ENCODE measurements around the gene PRC1.

Gene PRC1

DNA sequence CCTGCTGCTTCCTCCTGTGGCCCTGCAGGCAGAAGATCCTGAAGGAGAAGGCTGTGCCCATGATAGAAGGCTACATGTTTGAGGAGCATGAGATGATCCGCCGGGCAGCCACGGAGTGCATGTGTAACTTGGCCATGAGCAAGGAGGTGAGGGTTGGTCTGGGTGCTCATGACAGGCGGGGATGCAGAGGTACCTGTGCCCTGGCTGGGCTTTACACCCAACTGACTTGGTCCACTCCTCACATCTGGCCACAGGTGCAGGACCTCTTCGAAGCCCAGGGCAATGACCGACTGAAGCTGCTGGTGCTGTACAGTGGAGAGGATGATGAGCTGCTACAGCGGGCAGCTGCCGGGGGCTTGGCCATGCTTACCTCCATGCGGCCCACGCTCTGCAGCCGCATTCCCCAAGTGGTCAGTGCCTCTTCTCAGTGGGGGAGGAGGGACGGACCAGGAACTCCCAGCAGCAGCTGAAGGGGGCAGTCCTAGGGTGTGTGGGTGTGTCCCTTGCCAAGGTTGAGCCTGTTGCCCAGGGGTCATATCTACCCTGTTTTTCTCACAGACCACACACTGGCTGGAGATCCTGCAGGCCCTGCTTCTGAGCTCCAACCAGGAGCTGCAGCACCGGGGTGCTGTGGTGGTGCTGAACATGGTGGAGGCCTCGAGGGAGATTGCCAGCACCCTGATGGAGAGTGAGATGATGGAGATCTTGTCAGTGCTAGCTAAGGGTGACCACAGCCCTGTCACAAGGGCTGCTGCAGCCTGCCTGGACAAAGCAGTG, 41.2 kb downstream of the PRC1 start:
- no peak for DNase-seq (ENCODE audit: low read depth)
- H3K4me3 ChIP-seq (ENCODE audit: low read length), result no peak overlapping the region
- TF ChIP-seq, protein P1, sequence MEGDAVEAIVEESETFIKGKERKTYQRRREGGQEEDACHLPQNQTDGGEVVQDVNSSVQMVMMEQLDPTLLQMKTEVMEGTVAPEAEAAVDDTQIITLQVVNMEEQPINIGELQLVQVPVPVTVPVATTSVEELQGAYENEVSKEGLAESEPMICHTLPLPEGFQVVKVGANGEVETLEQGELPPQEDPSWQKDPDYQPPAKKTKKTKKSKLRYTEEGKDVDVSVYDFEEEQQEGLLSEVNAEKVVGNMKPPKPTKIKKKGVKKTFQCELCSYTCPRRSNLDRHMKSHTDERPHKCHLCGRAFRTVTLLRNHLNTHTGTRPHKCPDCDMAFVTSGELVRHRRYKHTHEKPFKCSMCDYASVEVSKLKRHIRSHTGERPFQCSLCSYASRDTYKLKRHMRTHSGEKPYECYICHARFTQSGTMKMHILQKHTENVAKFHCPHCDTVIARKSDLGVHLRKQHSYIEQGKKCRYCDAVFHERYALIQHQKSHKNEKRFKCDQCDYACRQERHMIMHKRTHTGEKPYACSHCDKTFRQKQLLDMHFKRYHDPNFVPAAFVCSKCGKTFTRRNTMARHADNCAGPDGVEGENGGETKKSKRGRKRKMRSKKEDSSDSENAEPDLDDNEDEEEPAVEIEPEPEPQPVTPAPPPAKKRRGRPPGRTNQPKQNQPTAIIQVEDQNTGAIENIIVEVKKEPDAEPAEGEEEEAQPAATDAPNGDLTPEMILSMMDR (IDR thresholded peaks at IDR 0.05; ENCODE audit: insufficient read depth, low read depth, low read length, missing control alignments), result no peak

DNA sequence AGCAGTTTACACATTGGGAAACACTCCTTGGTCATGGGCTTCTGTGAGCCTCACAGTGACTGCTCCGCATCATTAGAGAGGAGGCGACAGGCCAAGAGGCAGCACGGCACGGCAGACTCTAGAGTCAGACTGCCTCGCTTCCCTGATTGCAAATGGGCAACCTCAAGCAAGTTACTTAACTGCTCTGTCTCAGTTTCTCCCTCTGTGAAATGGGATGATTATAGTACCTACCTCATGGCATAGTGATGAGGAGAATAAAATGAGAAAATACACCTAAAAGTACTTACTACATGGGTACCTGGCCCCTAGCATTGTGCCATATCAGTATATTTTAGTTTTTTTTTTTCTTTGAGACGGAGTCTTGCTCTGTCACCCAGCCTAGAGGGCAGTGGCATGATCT, 43.7 kb downstream of the PRC1 start:
- no peak overlapping the region for H3K4me3 ChIP-seq (ENCODE audit: low read length)
- no peak for DNase-seq (ENCODE audit: low read depth)
- TF ChIP-seq, protein P1 (IDR thresholded peaks at IDR 0.05; ENCODE audit: insufficient read depth, low read depth, low read length, missing control alignments), result no peak

DNA sequence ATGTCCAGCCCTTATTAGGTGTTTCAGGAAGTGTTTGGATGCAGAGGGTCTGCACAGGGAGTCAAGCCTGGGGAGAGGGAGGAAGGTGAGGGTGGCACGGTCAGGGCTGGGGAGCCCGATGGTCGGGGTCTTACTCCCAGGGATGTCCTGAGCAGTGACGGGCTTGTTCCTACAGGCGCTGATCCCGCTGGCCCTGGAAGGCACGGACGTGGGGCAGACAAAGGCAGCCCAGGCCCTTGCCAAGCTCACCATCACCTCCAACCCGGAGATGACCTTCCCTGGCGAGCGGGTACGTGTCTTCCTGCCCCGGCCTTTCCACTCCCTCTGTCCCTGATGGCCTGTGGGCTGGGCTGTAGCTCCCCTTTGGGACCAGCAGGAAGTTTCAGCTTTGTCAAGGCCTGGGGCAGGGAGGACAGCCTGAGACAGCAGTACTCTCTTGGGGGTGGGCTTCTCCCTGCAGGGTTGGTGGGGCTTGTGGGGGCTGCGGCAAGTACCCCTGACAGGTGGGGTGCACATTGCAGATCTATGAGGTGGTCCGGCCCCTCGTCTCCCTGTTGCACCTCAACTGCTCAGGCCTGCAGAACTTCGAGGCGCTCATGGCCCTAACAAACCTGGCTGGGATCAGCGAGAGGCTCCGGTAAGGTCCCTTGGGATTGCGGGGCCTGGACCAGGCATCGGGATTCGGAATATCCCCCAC, 44.2 kb downstream of the PRC1 start:
- no peak for DNase-seq (ENCODE audit: low read depth)
- TF ChIP-seq, protein P1 (IDR thresholded peaks at IDR 0.05; ENCODE audit: insufficient read depth, low read depth, low read length, missing control alignments), result no peak
- no peak overlapping the region for H3K4me3 ChIP-seq (ENCODE audit: low read length)

DNA sequence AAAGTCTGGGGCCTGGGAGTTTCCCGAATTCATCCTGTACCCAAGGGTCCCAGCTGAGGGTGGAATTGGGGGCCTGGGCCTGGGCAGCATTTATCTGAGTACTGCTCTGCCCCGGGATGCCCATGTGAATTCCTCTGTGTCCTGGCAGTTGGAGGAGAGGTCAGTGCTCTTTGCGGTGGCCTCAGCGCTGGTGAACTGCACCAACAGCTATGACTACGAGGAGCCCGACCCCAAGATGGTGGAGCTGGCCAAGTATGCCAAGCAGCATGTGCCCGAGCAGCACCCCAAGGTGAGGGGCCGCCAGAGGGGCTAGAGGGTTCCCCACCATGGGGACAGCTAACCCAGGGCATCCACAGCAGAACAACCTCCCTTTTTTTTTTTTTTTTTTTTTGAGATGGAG, 45.8 kb downstream of the PRC1 start:
- no peak overlapping the region for H3K4me3 ChIP-seq (ENCODE audit: low read length)
- no peak for DNase-seq (ENCODE audit: low read depth)

DNA sequence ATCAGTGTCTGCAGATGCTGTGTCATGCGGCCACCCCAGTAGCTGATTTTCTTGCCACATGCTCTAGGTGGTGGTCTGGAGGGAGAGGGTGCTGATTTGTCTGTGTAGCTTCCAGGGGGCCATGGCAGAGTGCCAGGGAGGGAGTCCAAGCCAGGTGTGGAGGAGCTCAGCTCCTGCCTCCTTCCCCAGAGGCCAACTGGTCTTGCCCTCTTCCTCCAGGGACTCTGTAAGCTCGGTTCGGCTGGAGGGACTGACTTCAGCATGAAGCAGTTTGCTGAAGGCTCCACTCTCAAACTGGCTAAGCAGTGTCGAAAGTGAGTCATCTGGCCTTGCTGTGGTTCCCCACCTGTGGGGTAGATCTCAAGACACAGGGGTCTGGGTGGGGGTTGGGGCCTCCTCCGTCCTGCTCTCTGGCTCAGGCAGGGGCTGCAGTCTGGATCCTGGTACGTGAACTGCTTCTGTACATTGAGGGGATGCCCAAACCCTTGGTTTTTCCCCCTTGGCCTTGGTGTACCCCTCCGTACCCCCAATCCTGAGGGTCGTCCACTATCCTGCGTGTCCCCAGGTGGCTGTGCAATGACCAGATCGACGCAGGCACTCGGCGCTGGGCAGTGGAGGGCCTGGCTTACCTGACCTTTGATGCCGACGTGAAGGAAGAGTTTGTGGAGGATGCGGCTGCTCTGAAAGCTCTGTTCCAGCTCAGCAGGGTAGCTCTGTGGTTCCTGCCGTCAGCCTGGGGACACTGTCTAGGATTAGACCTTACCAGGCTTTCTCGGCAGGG, 46.6 kb downstream of the PRC1 start:
- TF ChIP-seq, protein P1 (IDR thresholded peaks at IDR 0.05; ENCODE audit: insufficient read depth, low read depth, low read length, missing control alignments), result no peak
- no peak for DNase-seq (ENCODE audit: low read depth)
- no peak overlapping the region for H3K4me3 ChIP-seq (ENCODE audit: low read length)

More for the DNA sequence above, 45.8 kb downstream of the PRC1 start:
- TF ChIP-seq, protein P1 (IDR thresholded peaks at IDR 0.05; ENCODE audit: insufficient read depth, low read depth, low read length, missing control alignments), result no peak

DNA sequence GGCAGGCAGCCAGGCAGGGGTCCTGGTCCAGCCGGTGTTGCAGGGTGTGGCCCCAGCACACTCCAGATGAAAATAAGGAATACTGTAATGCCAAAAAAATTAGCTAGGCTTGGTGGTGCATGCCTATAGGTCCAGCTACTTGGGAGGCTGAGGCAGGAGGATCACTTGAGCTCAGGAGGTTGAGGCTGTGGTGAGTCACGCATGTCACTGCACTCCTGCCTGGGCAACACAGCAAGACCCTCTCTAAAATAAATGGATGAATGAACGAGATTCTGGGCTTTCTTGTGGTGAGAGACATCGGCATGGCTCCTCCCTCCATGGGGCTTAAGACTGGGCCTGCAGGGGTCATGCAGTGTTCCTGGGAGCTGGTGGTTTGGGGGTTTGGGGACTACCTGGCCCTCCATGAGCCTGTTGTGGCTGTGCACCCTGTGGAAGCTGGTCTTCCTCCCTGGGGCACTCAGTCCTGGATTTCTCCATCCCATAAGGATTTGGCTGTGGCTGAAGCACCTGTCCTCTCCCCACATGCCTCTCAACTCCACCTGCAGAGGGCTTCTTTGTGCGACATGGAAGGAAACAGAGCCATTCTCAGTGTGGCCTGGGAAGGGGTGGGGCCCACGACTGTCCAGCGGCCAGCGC, 47.3 kb downstream of the PRC1 start:
- no peak overlapping the region for H3K4me3 ChIP-seq (ENCODE audit: low read length)
- DNase-seq (ENCODE audit: low read depth), result no peak
- TF ChIP-seq, protein P1 (IDR thresholded peaks at IDR 0.05; ENCODE audit: insufficient read depth, low read depth, low read length, missing control alignments), result no peak

All from epithelial cell of esophagus (primary cell).